SK-N-SH (cell line): Measurements from ENCODE around the gene RAP2C. TPM values are rescaled to one million over a fixed set of nuclear protein-coding genes. Genes with fewer than 3 reads are reported as not detected.

ENCODE experiments used
- CTCF ChIA-PET: fragments of 300-600, 350-600 bp; formaldehyde crosslinking; extraction: SDS; loops from one replicate; lab custom pipeline; 2021; lab: Yijun Ruan, JAX
- POLR2A ChIA-PET: fragments of 350-600 bp; sonication (Branson Sonifier 250); formaldehyde crosslinking; extraction: SDS; loops from one replicate; lab custom pipeline; 2020; ENCODE audit warnings: antibody characterized with exemption, inconsistent platforms; lab: Yijun Ruan, JAX
- DNase-seq: peaks from one replicate; pipeline ENCODE4 v3.0.0; 2012
- H2AFZ ChIP-seq: fragments of 200-600 bp; sonication (generic); 2 replicates; pipeline ENCODE4 v1.8.1; 2016; ENCODE audit warnings: antibody characterized with exemption, mild to moderate bottlenecking, low read depth
- H3F3A ChIP-seq: fragments of 200-600 bp; sonication (generic); replicated peaks from 2 replicates; pipeline ENCODE3; 2016; ENCODE audit warnings: antibody characterized with exemption, mild to moderate bottlenecking; ENCODE audit not compliant: insufficient read depth
- H3K27ac ChIP-seq, 2 experiments: fragments of 200-500 bp in 1 of 2; fragments of 200-600 bp in 1 of 2; sonication (Bioruptor generic) in 1 of 2; sonication (generic), shearing (Covaris generic) in 1 of 2; 2 replicates each; pipeline versions ENCODE4 v1.5.1 to v1.6.1; 2014 to 2016; ENCODE audit warnings: low read depth in 2 of 2, inconsistent platforms in 1 of 2, low read length in 1 of 2, mild to moderate bottlenecking in 1 of 2, mixed read lengths in 1 of 2
- H3K27me3 ChIP-seq: fragments of 200-600 bp; sonication (generic), shearing (Covaris generic); 2 replicates; pipeline ENCODE4 v1.6.1; 2016; ENCODE audit warnings: mixed run types; ENCODE audit not compliant: insufficient read depth
- H3K36me3 ChIP-seq, 2 experiments: fragments of 200-500 bp in 1 of 2; fragments of 200-600 bp in 1 of 2; sonication (Bioruptor generic) in 1 of 2; sonication (generic) in 1 of 2; replicated peaks in 1 of 2; 2 replicates each; pipeline versions ENCODE3 to v1.5.1; 2014 to 2016; ENCODE audit warnings: low read length in 1 of 2, mild to moderate bottlenecking in 1 of 2; ENCODE audit not compliant: insufficient read depth in 2 of 2, control insufficient read depth in 1 of 2
- H3K4me1 ChIP-seq, 2 experiments: fragments of 200-500 bp in 1 of 2; fragments of 200-600 bp in 1 of 2; sonication (Bioruptor generic) in 1 of 2; sonication (generic), shearing (Covaris generic) in 1 of 2; 2 replicates each; pipeline versions ENCODE4 v1.5.1 to v1.6.1; 2014 to 2016; ENCODE audit warnings: low read depth in 1 of 2, low read length in 1 of 2, mixed run types in 1 of 2; ENCODE audit not compliant: insufficient read depth in 2 of 2, control insufficient read depth in 1 of 2
- H3K4me2 ChIP-seq: fragments of 200-600 bp; sonication (generic), shearing (Covaris generic); 2 replicates; pipeline ENCODE4 v1.6.1; 2017; ENCODE audit warnings: mixed run types
- H3K4me3 ChIP-seq, 2 experiments: fragments of 200-500 bp in 1 of 2; fragments of 200-600 bp in 1 of 2; sonication (Bioruptor generic) in 1 of 2; sonication (generic), shearing (Covaris generic) in 1 of 2; 2 replicates each; pipeline versions ENCODE4 v1.5.1 to v1.8.1; 2014 to 2016; ENCODE audit warnings: low read depth in 2 of 2, inconsistent platforms in 1 of 2, low read length in 1 of 2, mild to moderate bottlenecking in 1 of 2, mixed read lengths in 1 of 2, moderate library complexity in 1 of 2
- H3K79me2 ChIP-seq: fragments of 200-600 bp; sonication (generic); 2 replicates; pipeline ENCODE4 v1.8.1; 2017; ENCODE audit warnings: mild to moderate bottlenecking; ENCODE audit not compliant: insufficient read depth
- H3K9ac ChIP-seq: fragments of 200-600 bp; sonication (generic); 2 replicates; pipeline ENCODE4 v1.6.1; 2017; ENCODE audit warnings: mixed run types
- H3K9me2 ChIP-seq: fragments of 200-600 bp; sonication (generic); 2 replicates; pipeline ENCODE4 v1.6.1; 2017; ENCODE audit warnings: mixed run types
- H3K9me3 ChIP-seq: fragments of 200-600 bp; sonication (generic); 2 replicates; pipeline ENCODE4 v1.6.1; 2017; ENCODE audit warnings: mixed run types, mild to moderate bottlenecking, moderate library complexity
- H4K20me1 ChIP-seq: fragments of 200-600 bp; sonication (generic); 2 replicates; pipeline ENCODE4 v1.6.1; 2017; ENCODE audit warnings: mild to moderate bottlenecking, mixed run types; ENCODE audit not compliant: insufficient read depth
- CHD2 ChIP-seq: fragments of 150-350 bp; IDR thresholded peaks from 2 replicates; pipeline ENCODE4 v1.6.1; 2018; ENCODE audit warnings: low read length; ENCODE audit not compliant: partially characterized antibody
- ELF1 ChIP-seq: IDR thresholded peaks from 2 replicates; pipeline ENCODE4 v1.4.0; 2012
- EP300 ChIP-seq, 2 experiments: IDR thresholded peaks; 2 replicates each; pipeline versions ENCODE4 v1.4.0 to v1.6.1; 2012; ENCODE audit warnings: borderline replicate concordance in 1 of 2, low read depth in 1 of 2, low read length in 1 of 2
- EZH2phosphoT487 ChIP-seq: fragments of 200-600 bp; sonication (generic); IDR thresholded peaks from 2 replicates; pipeline ENCODE4 v1.6.1; 2017; ENCODE audit warnings: low read depth, mixed run types, mild to moderate bottlenecking, antibody characterized with exemption, moderate library complexity, borderline replicate concordance
- FOXM1 ChIP-seq: IDR thresholded peaks from 2 replicates; pipeline ENCODE4 v1.4.0; 2012; ENCODE audit warnings: low read depth, mild to moderate bottlenecking
- GABPA ChIP-seq: IDR thresholded peaks from 2 replicates; pipeline ENCODE4 v1.4.0; 2012; ENCODE audit warnings: low read depth, mild to moderate bottlenecking
- GATA2 ChIP-seq: sonication (generic); formaldehyde crosslinking; IDR thresholded peaks from 2 replicates; pipeline ENCODE4 v1.5.0; 2020; ENCODE audit warnings: mild to moderate bottlenecking, missing genetic modification reagents
- IRF3 ChIP-seq: fragments of 150-350 bp; IDR thresholded peaks from 2 replicates; pipeline ENCODE4 v1.6.1; 2016; ENCODE audit warnings: mild to moderate bottlenecking, low read depth, low read length
- JUND ChIP-seq: IDR thresholded peaks from 2 replicates; pipeline ENCODE4 v1.4.0; 2012
- MAX ChIP-seq: IDR thresholded peaks from 2 replicates; pipeline ENCODE4 v1.4.0; 2012; ENCODE audit warnings: low read depth
- MEF2A ChIP-seq: IDR thresholded peaks from 2 replicates; pipeline ENCODE4 v1.4.0; 2012; ENCODE audit warnings: low read depth, borderline replicate concordance
- MXI1 ChIP-seq: IDR thresholded peaks from 2 replicates; pipeline ENCODE4 v1.6.1; 2012; ENCODE audit warnings: mild to moderate bottlenecking, low read depth, low read length, improper control_type of control experiment
- NFIC ChIP-seq: IDR thresholded peaks from 2 replicates; pipeline ENCODE4 v1.4.0; 2012; ENCODE audit warnings: borderline replicate concordance
- NRF1 ChIP-seq: IDR thresholded peaks from 2 replicates; pipeline ENCODE4 v1.6.1; 2012; ENCODE audit warnings: low read depth, mild to moderate bottlenecking, low read length
- PBX3 ChIP-seq: IDR thresholded peaks from 2 replicates; pipeline ENCODE4; 2012
- POLR2AphosphoS5 ChIP-seq: IDR thresholded peaks from 2 replicates; pipeline ENCODE4 v1.6.1; 2012; ENCODE audit warnings: low read depth, low read length
- RAD21 ChIP-seq: IDR thresholded peaks from 2 replicates; pipeline ENCODE4 v1.6.1; 2012; ENCODE audit warnings: mild to moderate bottlenecking, low read length
- REST ChIP-seq: IDR thresholded peaks from 2 replicates; pipeline ENCODE4 v1.6.1; 2012; ENCODE audit warnings: mild to moderate bottlenecking, low read depth, low read length, moderate library complexity
- RXRA ChIP-seq: IDR thresholded peaks from 2 replicates; pipeline ENCODE4 v1.4.0; 2012; ENCODE audit warnings: low read depth, mild to moderate bottlenecking, borderline replicate concordance
- SIN3A ChIP-seq: IDR thresholded peaks from 2 replicates; pipeline ENCODE4 v1.6.1; 2012; ENCODE audit warnings: low read depth, mild to moderate bottlenecking, low read length, moderate library complexity, borderline replicate concordance
- SMC3 ChIP-seq: IDR thresholded peaks from 2 replicates; pipeline ENCODE4 v1.6.1; 2012; ENCODE audit warnings: low read depth, low read length, improper control_type of control experiment
- TAF1 ChIP-seq: IDR thresholded peaks from 2 replicates; pipeline ENCODE4 v1.6.1; 2012; ENCODE audit warnings: low read depth, mild to moderate bottlenecking, low read length, moderate library complexity, borderline replicate concordance
- TCF12 ChIP-seq: IDR thresholded peaks from 2 replicates; pipeline ENCODE4 v1.4.0; 2012
- TEAD4 ChIP-seq: IDR thresholded peaks from 2 replicates; pipeline ENCODE4 v1.4.0; 2012; ENCODE audit warnings: mild to moderate bottlenecking, borderline replicate concordance; ENCODE audit not compliant: insufficient read depth
- USF2 ChIP-seq: fragments of 150-350 bp; IDR thresholded peaks from 2 replicates; pipeline ENCODE4 v1.6.1; 2017; ENCODE audit warnings: antibody characterized with exemption, low read length, low read depth, borderline replicate concordance
- ZBTB33 ChIP-seq: IDR thresholded peaks from 2 replicates; pipeline ENCODE4 v1.4.0; 2012; ENCODE audit warnings: low read depth, borderline replicate concordance
- WGBS: methylation state at CpG from one replicate; pipeline ENCODE4 v1.1.6; 2017; ENCODE audit warnings: low lambda C conversion rate; 5-methylcytosine and 5-hydroxymethylcytosine counted together
- polyA plus RNA-seq, 3 experiments: library from polyadenylated mRNA; depleted of rRNA; stranded (reverse); fragments of >200 nt; gene quantifications; 2 replicates each; pipeline ENCODE4 v1.2.3, GENCODE V29; 2012

The RAP2C gene
- polyA plus RNA-seq (2012; rRNA removed): 5.5 and 6.8 TPM in 2 replicates
- polyA plus RNA-seq (2012; cell fraction: cytosol; rRNA removed): 10.5 and 13.0 TPM in 2 replicates
- 3.8 and 4.8 TPM in 2 replicates for polyA plus RNA-seq (2012; cell fraction: nucleus; rRNA removed)

- Histone ChIP-seq H3K79me2 (peaks cover 33% of the 10 kb centered on the region), H3K36me3 (peaks cover 4 to 5% of the 10 kb centered on the region in 2 experiments), H3K4me1 (peaks cover 0 to 5% of the 10 kb centered on the region in 2 experiments; a peak in 2 of 4 replicates), H3K9me2 (no peaks in the 10 kb centered on the region), H3K9me3 (no peaks in the 10 kb centered on the region), H3K27me3 (no peaks in the 10 kb centered on the region), H3K4me3 (peak within 1 kb of the TSS; percentile 74 to 81), H3F3A (peaks cover 10% of the 10 kb centered on the region), H3K4me2 (peak within 1 kb of the TSS; percentile 75), H2AFZ (peak within 1 kb of the TSS; percentile 81), H3K27ac (peak within 1 kb of the TSS; percentile 68 to 83), H4K20me1 (peaks cover 9% of the 10 kb centered on the region; the same call in 1 of the 2 replicates), H3K9ac (peak within 1 kb of the TSS; percentile 81)
- WGBS: 0% methylated on average over 3 of the region's 6 CpGs
- peak; percentile 74 for DNase-seq
- ChIA-PET POLR2A (interaction anchor here (3.5 kb wide), 1 partner anchor 126 kb away, joined by 19 read pairs; no protein-coding TSS in a partner anchor), CTCF (interaction anchor here (0.6 to 3.6 kb wide), 27 partner anchors 11 to 1964 kb away, joined by 3 to 66 read pairs (median 3); partner anchors contain the start of genes FRMD7 and STK26)
- TF ChIP-seq ZBTB33 (no peak), USF2 (no peak), REST (no peak), MAX (peak; percentile 79), NFIC (no peak), NRF1 (no peak), MEF2A (no peak), JUND (no peak), ELF1 (no peak), EZH2phosphoT487 (no peak), RXRA (no peak), EP300 (IDR thresholded peaks at IDR 0.05; ENCODE audit: borderline replicate concordance in 1 of 2, low read depth in 1 of 2, low read length in 1 of 2) (no peak), FOXM1 (no peak), RAD21 (peak; percentile 66), TCF12 (no peak), POLR2AphosphoS5 (no peak), GABPA (no peak), PBX3 (no peak), SIN3A (no peak), MXI1 (peak; percentile 91), TEAD4 (no peak), GATA2 (CRISPR knock-in tag) (no peak), CHD2 (no peak), IRF3 (no peak), SMC3 (peak; percentile 87), TAF1 (no peak)
These were observed at the start of gene RAP2C for GRCh38 chrX:132219343-132219768. TSS of gene RAP2C (minus strand) at chrX:132219447. CDS start at chrX:132217268, 2,179 bp downstream.
